CD4-positive, alpha-beta T cell (primary cell): Measurements from ENCODE around the gene ZNF22. TPM values are rescaled to one million over a fixed set of nuclear protein-coding genes. Genes with fewer than 3 reads are reported as not detected.

Experiments
- ATAC-seq: fragments of 200-7000 bp; cut with Tn5 transposase; one replicate; pipeline ENCODE4 v1.10.0; 2022; ENCODE audit warnings: mild to moderate bottlenecking; ENCODE audit not compliant: poor library complexity
- CTCF ChIA-PET: fragments of 350-600 bp; sonication (Branson Sonifier 250); formaldehyde crosslinking; loops from one replicate; lab custom pipeline; 2021; ENCODE audit warnings: antibody characterized with exemption, inconsistent platforms; lab: Charles Lee
- POLR2A ChIA-PET: fragments of 350-600 bp; sonication (Branson Sonifier 250); formaldehyde crosslinking; loops from one replicate; lab custom pipeline; 2021; ENCODE audit warnings: antibody characterized with exemption, inconsistent platforms; lab: Charles Lee
- DNase-seq, 14 experiments: peaks; one replicate each; pipeline ENCODE4 v3.0.0-alpha.2; 2013 to 2020; ENCODE audit warnings: mixed read lengths in 2 of 14
- H3K27ac ChIP-seq, 2 donors: one replicate each; pipeline versions ENCODE4 v1.5.1 to v1.7.0; 2013; ENCODE audit warnings: low read length in 2 of 2, low read depth in 1 of 2, mild to moderate bottlenecking in 1 of 2
- H3K27me3 ChIP-seq, 2 experiments: 1 replicate in 1 of 2; 2 replicates in 1 of 2; pipeline versions ENCODE4 v1.6.1 to v1.7.0; 2013; ENCODE audit warnings: low read length in 2 of 2, control low read depth in 1 of 2, mild to moderate bottlenecking in 1 of 2, moderate library complexity in 1 of 2; ENCODE audit not compliant: insufficient read depth in 2 of 2, control insufficient read depth in 1 of 2
- H3K36me3 ChIP-seq: one replicate; pipeline ENCODE4 v1.6.1; 2013; ENCODE audit warnings: low read length, control low read depth; ENCODE audit not compliant: insufficient read depth
- H3K4me1 ChIP-seq: one replicate; pipeline ENCODE4 v1.6.1; 2013; ENCODE audit warnings: low read length, control low read depth; ENCODE audit not compliant: insufficient read depth
- H3K4me3 ChIP-seq: one replicate; pipeline ENCODE4 v1.5.1; 2013; ENCODE audit warnings: mild to moderate bottlenecking, low read length, moderate library complexity
- H3K9me3 ChIP-seq, 2 experiments: 1 replicate in 1 of 2; 2 replicates in 1 of 2; pipeline versions ENCODE4 v1.6.1 to v1.7.0; 2013; ENCODE audit warnings: low read length in 2 of 2, mild to moderate bottlenecking in 2 of 2, control low read depth in 1 of 2, moderate library complexity in 1 of 2; ENCODE audit not compliant: control insufficient read depth in 1 of 2, insufficient read depth in 1 of 2
- H3K27ac Mint-ChIP-seq: one replicate; pipeline ENCODE4 v1.8.0; 2020; ENCODE audit warnings: mixed read lengths
- H3K27me3 Mint-ChIP-seq: one replicate; pipeline ENCODE4 v1.8.0; 2021; ENCODE audit warnings: mixed read lengths
- H3K36me3 Mint-ChIP-seq: one replicate; pipeline ENCODE4 v1.8.0; 2021; ENCODE audit warnings: low read depth, mixed read lengths
- H3K4me1 Mint-ChIP-seq: one replicate; pipeline ENCODE4 v1.8.0; 2021; ENCODE audit warnings: low read depth, mixed read lengths
- H3K4me3 Mint-ChIP-seq: one replicate; pipeline ENCODE4 v1.8.0; 2020; ENCODE audit warnings: mild to moderate bottlenecking, mixed read lengths
- H3K9me3 Mint-ChIP-seq: one replicate; pipeline ENCODE4 v1.8.0; 2020; ENCODE audit warnings: mixed read lengths
- CTCF ChIP-seq: fragments of 200-600 bp; IDR thresholded peaks from one replicate; pipeline ENCODE4 v1.8.0; 2022; ENCODE audit warnings: antibody characterized with exemption, mild to moderate bottlenecking
- intact Hi-C, 2 experiments: fragments of 100-400 bp; cut with DNase I in 1 of 2; cut with micrococcal nuclease in 1 of 2; formaldehyde crosslinking; loops; one replicate each; pipeline versions ENCODE4 v1.15.1 to v1.9.0; 2023 to 2025; cut with DNase I, micrococcal nuclease
- total RNA-seq, 174 experiments: library from RNA in 2 of 174; stranded (reverse) in 2 of 174; gene quantifications; one replicate each; pipeline ENCODE4 v1.2.3 and lab custom pipeline; 2021 to 2026

Gene ZNF22
- total RNA-seq, 2 experiments from 2014 or later = 14.1 to 15.3 TPM

GRCh38 chr10:44960482-44961229 is 40.1 kb upstream of the ZNF22 start:
- H3K27me3 Mint-ChIP-seq = no peaks in the 10 kb centered on the region
- CTCF ChIA-PET = no interaction called here
- Histone ChIP-seq H3K36me3 (no peaks in the 10 kb centered on the region), H3K9me3 (no peaks in the 10 kb centered on the region), H3K4me3 (peak overlapping the region; percentile 81), H3K4me1 (peaks cover 26% of the 10 kb centered on the region), H3K27me3 (no peaks in the 10 kb centered on the region), H3K27ac (no peak overlapping the region)
- no peaks in the 10 kb centered on the region for H3K9me3 Mint-ChIP-seq
- peaks cover 9% of the 10 kb centered on the region for H3K36me3 Mint-ChIP-seq
- H3K4me1 Mint-ChIP-seq = peaks cover 30% of the 10 kb centered on the region
- H3K4me3 Mint-ChIP-seq = peak overlapping the region; percentile 93
- H3K27ac Mint-ChIP-seq = no peak overlapping the region
- ATAC-seq (no peak), DNase-seq (peak in 1 of 14 experiments; percentile 15)
- POLR2A ChIA-PET = interaction anchor here (1.2 kb wide), 1 partner anchor 82 kb away, joined by 3 read pairs; no protein-coding TSS in a partner anchor
- TF ChIP-seq CTCF = no peak
- intact Hi-C loops = no loop called here

GRCh38 chr10:44961230-44961571 is 39.5 kb upstream of the ZNF22 start:
- ChIA-PET POLR2A (interaction anchor here (1.2 kb wide), 1 partner anchor 82 kb away, joined by 3 read pairs; no protein-coding TSS in a partner anchor), CTCF (no interaction called here)
- Histone ChIP-seq H3K36me3 (no peaks in the 10 kb centered on the region), H3K4me1 (peaks cover 26% of the 10 kb centered on the region), H3K27me3 (no peaks in the 10 kb centered on the region), H3K9me3 (no peaks in the 10 kb centered on the region), H3K27ac (no peak overlapping the region), H3K4me3 (no peak overlapping the region)
- ATAC-seq (no peak), DNase-seq (no peak)
- TF ChIP-seq CTCF = no peak
- H3K4me1 Mint-ChIP-seq = peaks cover 33% of the 10 kb centered on the region
- peak overlapping the region; percentile 74 for H3K4me3 Mint-ChIP-seq
- no peaks in the 10 kb centered on the region for H3K9me3 Mint-ChIP-seq
- intact Hi-C loops = no loop called here
- H3K36me3 Mint-ChIP-seq = peaks cover 4% of the 10 kb centered on the region
- no peak overlapping the region for H3K27ac Mint-ChIP-seq
- no peaks in the 10 kb centered on the region for H3K27me3 Mint-ChIP-seq

GRCh38 chr10:44961931-44962750 is 38.6 kb upstream of the ZNF22 start:
- ATAC-seq = no peak
- CTCF ChIA-PET = no interaction called here

More at GRCh38 chr10:44961931-44962750, 38.6 kb upstream of the ZNF22 start:
- Mint-ChIP-seq H3K9me3 (no peaks in the 10 kb centered on the region), H3K36me3 (no peaks in the 10 kb centered on the region), H3K27ac (no peak overlapping the region), H3K4me3 (peak overlapping the region; percentile 56), H3K27me3 (no peaks in the 10 kb centered on the region), H3K4me1 (peaks cover 33% of the 10 kb centered on the region)
- Histone ChIP-seq H3K4me3 (no peak overlapping the region), H3K27me3 (no peaks in the 10 kb centered on the region), H3K9me3 (no peaks in the 10 kb centered on the region), H3K4me1 (peaks cover 27% of the 10 kb centered on the region), H3K27ac (no peak overlapping the region), H3K36me3 (no peaks in the 10 kb centered on the region)
- DNase-seq = no peak
- no peak for TF ChIP-seq CTCF
- POLR2A ChIA-PET = interaction anchor here (1.2 kb wide), 1 partner anchor 16 kb away, joined by 3 read pairs; no protein-coding TSS in a partner anchor
- intact Hi-C loops = no loop called here
